ENCODE data around the gene METTL8.

GRCh38 chr2:171362396-171362795 is 71.4 kb downstream of the METTL8 start:
- TF ChIP-seq SUZ12 (IDR thresholded peaks at IDR 0.05) (no peak), ZNF384 (IDR thresholded peaks at IDR 0.05) (no peak), FOXK2 (IDR thresholded peaks at IDR 0.05) (no peak), SP1 (IDR thresholded peaks at IDR 0.05) (no peak), FOXM1 (IDR thresholded peaks at IDR 0.05; ENCODE audit: borderline replicate concordance) (no peak)

Measured in HEK293T (cell line).